Fibroblast of peridontal ligament (primary cell): ENCODE results near the gene ATG4A.

Experiments
- DNase-seq: peaks from one replicate; pipeline ENCODE4 v3.0.0-alpha.2; 2010; ENCODE audit errors: extremely low read depth

ATG4A gene

GRCh38 chrX:108091264-108091877, at the start of gene ATG4A, which contains the start of gene PSMD10:
Gene ATG4A, plus strand, starts transcription at chrX:108091778. Its CDS starts 49 bp downstream, at chrX:108091827.
Gene PSMD10, minus strand, starts transcription at chrX:108091542. Its CDS starts 22 bp downstream, at chrX:108091520.
- DNase-seq, result peak; percentile 93

DNA sequence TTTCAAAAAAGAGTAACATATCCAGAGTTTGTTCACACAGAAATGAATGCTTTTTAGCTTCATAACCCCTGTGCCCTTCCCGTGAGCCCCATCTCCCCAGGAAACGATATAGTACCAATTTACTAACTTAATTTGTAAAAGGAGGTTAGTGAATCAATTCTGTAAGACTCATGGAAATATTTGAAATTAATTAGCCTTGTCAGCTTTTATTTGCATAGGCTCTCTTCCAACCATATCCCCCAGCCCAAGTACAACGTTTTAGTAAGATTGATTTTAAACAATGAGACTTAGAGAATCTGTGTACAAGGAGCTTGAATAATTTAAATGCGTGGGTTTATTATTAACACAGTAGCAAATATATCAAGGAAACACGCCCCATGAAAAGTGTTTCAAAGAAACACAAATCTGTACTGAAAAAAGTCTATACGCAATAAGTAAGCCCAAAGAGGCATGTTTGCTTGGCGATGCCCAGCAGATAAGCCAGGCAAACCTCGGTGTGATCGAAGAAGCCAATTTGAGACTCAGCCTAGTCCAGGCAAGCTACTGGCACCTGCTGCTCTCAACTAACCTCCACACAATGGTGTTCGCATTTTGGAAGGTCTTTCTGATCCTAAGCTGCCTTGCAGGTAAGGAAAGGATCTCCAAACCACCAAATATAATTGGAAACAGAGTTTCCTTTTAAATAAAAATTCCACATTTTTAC, 46.9 kb upstream of the ATG4A start, which contains the start of gene VSIG1:
Gene VSIG1, plus strand, starts transcription at position 512 of the 703 bp plus-strand sequence. Its CDS starts 66 bp downstream, at position 578.
- DNase-seq, result no peak

GRCh38 chrX:108049649-108050048, 41.9 kb upstream of the ATG4A start:
- peak; percentile 6 for DNase-seq

GRCh38 chrX:108053218-108053617, 38.4 kb upstream of the ATG4A start:
- no peak for DNase-seq

- no peak for DNase-seq
Observed at GRCh38 chrX:108055546-108055945, 36.0 kb upstream of the ATG4A start.

DNA sequence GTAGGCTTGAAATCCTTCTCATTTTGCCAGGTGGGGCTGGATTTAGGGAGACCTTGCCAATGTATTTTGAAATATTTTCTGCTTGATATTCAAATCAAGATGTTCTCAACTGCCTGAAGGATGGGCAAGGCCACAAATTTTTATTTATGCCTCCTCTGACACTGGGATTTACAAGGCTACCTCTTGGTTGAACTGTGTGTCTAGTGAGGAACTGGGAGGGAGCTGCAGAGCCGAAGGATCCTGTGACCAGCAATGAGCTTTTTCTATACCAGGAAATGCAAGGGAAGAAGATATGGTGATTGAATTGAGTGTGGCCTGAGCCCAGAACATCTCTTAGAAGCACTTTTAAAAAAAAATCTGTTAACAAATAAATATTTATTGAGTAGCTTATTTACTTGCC, 31.8 kb upstream of the ATG4A start:
- DNase-seq, result no peak

GRCh38 chrX:108064001-108064400, 27.6 kb upstream of the ATG4A start:
- DNase-seq, result no peak

DNA sequence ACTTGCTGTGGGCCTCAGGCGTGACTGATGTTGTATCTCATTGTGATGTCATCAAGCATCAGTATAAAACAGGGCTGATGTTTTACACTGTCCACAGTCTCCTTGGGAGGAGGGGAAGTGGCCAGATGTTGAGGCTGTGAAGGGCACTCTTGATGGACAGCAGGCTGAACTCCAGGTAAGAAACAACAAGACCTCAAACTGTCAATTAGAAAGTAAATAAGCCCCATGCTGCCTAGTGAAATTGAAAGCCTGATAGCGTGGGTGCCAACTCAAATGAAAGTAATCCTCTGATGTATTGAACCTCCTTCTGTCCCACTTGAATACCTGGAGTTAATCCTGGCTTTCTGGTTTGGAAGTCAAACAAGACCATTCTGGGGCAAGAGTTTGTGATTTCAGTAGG, 27.0 kb upstream of the ATG4A start:
- DNase-seq, result no peak

- no peak for DNase-seq
Observed at GRCh38 chrX:108068121-108068520, 23.5 kb upstream of the ATG4A start.

DNA sequence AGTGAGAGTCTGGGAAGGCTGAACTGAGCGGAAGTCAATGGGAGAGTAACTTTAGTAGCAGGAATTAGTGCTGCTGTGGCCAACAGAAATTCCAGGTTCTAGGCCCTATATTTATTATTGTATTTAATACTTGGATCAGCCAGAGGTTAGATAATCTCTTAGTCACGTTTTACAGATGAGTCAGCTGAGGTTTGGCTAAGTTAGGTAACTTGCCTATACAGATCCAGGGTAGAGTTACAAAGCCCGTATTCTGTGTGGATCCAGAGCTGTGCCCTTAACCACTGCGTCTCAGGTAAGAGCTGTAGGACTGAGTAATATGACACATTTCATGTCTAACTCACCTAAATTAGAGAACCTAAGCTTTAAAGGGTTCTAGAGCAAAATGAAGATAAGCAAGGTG, 20.7 kb upstream of the ATG4A start:
- DNase-seq, result peak; percentile 9

DNA sequence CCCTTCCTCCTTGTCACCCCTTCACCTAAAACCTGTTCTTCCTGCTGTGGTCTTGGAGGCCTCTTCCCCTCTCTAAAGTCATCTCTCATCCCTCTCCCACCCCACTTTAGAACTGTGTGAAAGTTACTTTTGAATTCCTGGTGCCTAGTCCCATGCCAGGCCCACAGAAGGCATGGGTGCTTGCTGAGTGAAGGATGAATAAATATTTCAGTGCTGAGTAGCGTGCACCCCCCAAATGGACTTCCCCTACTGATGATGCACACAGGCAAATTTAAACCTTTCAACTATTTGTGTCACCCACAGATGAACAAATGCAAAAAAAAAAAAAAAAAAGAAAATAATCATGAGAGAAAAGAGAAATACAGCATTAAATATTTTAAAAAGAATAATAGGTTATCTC, 20.0 kb upstream of the ATG4A start:
- DNase-seq, result no peak

GRCh38 chrX:108072746-108073145, 18.8 kb upstream of the ATG4A start:
- no peak for DNase-seq

DNA sequence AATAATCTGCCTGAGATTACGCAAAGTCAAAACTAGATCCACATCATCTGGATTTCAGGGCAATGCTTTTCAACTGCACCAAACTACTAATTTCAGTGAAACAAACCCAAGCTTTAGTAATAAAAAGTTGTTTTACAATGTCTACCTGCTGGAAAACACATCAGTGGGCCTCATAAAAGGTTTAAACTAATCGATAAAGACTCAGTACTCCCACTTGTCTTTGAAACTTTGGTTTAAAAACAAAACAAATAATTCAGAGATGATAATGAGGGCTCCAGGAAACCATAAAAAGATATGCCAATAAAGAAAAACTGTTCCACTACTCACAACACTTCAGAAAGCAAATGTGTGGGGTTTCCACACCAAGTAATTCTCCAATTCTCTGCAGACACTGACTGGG, 10.5 kb upstream of the ATG4A start:
- no peak for DNase-seq

DNA sequence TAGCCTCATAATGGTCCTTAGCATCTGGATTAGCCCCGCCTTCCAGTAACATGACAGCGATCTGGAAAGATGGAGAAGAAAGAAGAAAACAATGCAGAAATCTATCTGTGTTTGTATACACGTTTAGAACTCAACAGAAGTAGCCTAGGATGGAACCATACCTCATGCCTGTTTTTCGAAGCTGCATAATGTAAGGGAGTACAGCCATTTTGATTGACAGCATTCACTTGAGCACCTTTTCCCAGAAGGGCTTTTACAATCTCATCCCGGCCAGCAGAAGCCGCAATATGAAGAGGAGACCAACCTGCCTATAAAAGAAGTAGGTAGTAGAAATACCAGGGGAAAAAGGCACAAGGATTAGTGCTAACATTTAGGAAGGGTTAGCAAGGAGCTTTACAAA, 3.8 kb upstream of the ATG4A start:
- no peak for DNase-seq

- DNase-seq, result no peak
Observed at GRCh38 chrX:108088511-108088910, 3.1 kb upstream of the ATG4A start.

GRCh38 chrX:108090491-108091263, 901 bp upstream of the ATG4A start:
- DNase-seq, result peak; percentile 38

DNA sequence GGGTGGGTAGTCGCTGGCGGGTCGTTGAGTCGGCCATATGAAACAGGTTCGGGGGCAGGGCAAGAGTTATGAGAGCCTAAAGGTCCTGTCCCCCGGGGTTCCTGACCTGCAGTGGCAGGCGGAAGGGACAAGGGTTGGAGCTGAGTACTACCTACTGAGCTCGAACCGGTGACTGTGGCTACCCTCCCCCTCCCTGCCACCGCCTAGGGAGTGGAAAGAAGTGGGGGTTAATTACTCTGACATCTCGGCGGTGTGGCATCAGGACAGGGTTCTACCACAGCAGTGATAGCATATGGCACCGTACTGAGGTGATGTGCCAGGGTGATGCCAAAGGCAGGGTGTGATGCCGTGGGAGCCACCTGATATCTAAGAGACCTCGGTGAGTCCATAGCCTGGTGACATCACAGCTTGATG, 307 bp downstream of the ATG4A start:
- no peak for DNase-seq

DNA sequence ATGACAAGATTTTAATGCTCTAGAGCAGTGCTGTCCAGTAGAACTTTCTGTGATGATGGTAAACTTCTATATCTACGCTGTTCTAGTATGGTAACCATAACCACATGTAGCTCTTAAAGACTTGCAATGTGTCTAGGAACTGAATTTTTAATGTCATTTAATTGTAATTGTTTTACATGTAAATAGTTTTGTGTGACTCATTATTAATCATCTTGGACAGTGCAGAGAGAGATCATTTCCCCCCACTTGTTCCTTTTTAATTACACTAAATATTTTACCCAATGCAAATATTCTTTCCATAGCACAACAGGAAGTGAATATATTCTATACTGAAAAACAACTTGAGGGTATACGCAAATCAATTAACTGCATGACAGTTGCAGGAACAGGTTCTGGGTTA, 5.8 kb downstream of the ATG4A start:
- no peak for DNase-seq

GRCh38 chrX:108105473-108105872, 13.9 kb downstream of the ATG4A start:
- no peak for DNase-seq

GRCh38 chrX:108114541-108114940, 23.0 kb downstream of the ATG4A start:
- DNase-seq, result no peak

GRCh38 chrX:108117988-108118387, 26.4 kb downstream of the ATG4A start:
- no peak for DNase-seq

- DNase-seq, result no peak
Observed at GRCh38 chrX:108121291-108121690, 29.7 kb downstream of the ATG4A start.

DNA sequence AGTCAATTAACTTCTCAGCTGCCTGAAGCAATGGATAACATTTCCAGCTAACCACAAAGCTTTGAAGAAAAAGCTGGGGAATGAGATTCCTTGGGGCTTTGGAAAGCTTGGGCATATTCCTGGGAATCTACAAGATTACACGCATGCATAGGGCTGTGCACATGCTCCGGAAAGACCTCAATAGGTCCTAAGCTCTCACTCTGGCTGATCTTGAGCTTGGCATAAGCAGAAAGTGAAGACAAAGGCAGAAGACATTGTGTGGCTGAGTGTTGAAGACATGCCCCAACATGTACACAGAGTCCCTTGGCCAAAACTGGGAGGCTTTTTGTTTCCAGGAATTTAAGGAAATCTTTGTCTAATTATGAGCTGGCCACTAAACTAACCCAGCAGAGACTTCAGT, 31.2 kb downstream of the ATG4A start:
- DNase-seq, result peak; percentile 77
